Retinal pigment epithelial cell (primary cell): ENCODE results near the gene MISP.

Source experiments
- DNase-seq: peaks from one replicate; pipeline ENCODE4 v3.0.0-alpha.2; 2010; ENCODE audit warnings: low read depth
- H3K4me3 ChIP-seq: 2 replicates; pipeline ENCODE4 v1.5.1; 2011; ENCODE audit warnings: mild to moderate bottlenecking, low read length, control low read depth, moderate library complexity
- TF ChIP-seq, protein P1 (sequence below): conservative IDR thresholded peaks from 2 replicates; pipeline ENCODE4 v1.5.1; 2011; ENCODE audit warnings: low read depth, low read length, control low read depth, inconsistent platforms

MISP gene

DNA sequence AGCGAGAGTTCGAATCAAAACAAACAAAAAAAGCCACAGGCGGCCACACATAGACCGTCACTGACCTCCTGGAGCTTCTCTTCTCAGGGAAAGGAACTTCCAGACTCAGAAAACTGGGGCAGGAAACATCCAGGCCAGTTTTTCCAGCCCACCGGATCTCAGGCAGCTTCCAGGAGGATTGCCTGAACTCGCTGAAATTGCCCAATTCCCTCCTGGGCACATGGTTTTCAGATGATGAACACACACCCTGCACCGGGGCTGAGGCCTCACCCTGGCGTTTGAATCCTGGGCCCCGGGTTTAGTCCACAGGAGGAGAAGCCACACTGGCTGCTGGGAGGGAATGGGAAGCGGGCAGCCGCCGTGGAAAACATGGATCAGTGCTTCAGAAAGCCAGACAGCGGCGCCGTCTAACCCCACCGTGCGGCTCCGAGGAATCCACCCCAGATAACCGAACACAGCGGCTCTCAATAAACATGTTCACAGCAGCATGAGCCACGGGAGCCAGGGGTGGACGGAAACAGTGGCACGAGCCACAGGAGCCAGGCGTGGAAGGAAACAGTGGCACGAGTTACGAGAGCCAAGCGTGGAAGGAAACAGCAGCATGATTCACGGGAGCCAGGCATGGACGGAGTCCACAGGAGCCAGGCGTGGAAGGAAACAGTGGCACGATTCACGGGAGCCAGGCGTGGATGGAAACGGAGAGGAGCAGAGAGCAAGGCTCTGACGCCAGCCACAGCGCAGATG is 28.2 kb downstream of the MISP start:
- DNase-seq = peak; percentile 72
- H3K4me3 ChIP-seq = no peak overlapping the region
- TF ChIP-seq, protein P1, sequence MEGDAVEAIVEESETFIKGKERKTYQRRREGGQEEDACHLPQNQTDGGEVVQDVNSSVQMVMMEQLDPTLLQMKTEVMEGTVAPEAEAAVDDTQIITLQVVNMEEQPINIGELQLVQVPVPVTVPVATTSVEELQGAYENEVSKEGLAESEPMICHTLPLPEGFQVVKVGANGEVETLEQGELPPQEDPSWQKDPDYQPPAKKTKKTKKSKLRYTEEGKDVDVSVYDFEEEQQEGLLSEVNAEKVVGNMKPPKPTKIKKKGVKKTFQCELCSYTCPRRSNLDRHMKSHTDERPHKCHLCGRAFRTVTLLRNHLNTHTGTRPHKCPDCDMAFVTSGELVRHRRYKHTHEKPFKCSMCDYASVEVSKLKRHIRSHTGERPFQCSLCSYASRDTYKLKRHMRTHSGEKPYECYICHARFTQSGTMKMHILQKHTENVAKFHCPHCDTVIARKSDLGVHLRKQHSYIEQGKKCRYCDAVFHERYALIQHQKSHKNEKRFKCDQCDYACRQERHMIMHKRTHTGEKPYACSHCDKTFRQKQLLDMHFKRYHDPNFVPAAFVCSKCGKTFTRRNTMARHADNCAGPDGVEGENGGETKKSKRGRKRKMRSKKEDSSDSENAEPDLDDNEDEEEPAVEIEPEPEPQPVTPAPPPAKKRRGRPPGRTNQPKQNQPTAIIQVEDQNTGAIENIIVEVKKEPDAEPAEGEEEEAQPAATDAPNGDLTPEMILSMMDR = no peak

DNA sequence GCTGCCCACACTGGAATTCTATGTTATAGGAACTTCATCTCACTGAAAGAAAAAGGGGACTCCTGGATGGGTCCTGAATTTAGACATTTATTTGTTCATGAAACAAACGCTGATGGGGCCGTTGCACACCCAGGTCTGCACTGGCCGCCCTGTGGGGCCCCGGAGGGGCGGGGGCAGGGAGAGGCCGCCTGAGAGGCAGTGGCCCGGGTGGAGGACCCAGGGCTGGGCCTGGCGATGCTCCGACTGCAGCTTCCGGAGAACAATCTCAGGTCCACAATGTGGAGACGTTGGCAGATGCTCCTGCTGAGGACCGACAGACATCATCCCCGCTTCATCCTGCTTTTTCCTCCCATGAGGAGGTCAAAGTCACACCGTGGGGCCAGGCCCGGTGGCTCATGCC is 30.0 kb downstream of the MISP start:
- TF ChIP-seq, protein P1 = no peak
- DNase-seq = no peak
- no peak overlapping the region for H3K4me3 ChIP-seq

DNA sequence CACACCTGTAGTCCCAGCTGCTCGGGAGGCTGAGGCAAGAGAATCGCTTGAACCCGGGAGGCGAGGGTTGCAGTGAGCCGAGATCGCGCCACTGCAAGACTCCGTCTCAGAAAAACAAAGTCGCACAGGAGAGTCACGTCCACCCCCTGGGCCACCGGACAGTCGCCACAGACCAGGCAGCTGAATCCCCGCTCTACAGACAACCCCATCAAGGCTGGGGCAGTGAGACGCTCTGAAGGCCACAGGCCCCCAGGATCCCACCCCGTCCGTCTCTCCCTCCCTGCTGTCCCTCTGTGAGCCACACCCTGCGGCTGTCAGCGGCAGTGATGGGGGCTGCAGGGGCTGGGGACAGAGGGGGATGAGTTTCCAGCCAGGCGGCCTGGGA is 30.9 kb downstream of the MISP start:
- TF ChIP-seq, protein P1 = no peak
- H3K4me3 ChIP-seq = no peak overlapping the region
- no peak for DNase-seq

- peak; percentile 72 for DNase-seq
- TF ChIP-seq, protein P1 = no peak
- peak overlapping the region; percentile 49 for H3K4me3 ChIP-seq
These were observed 31.4 kb downstream of the MISP start for GRCh38 chr19:782185-782877.

- TF ChIP-seq, protein P1 = no peak
- no peak for DNase-seq
- H3K4me3 ChIP-seq = peak overlapping the region; percentile 49
These were observed 32.2 kb downstream of the MISP start for GRCh38 chr19:782878-783668.

GRCh38 chr19:784541-784940 is 33.6 kb downstream of the MISP start:
- H3K4me3 ChIP-seq = peak overlapping the region; percentile 29
- TF ChIP-seq, protein P1 = peak; percentile 17
- no peak for DNase-seq
